Testis (tissue), 2 donors: ENCODE data around the gene PTPRQ.

Experiments used
- CTCF ChIP-seq, 3 experiments: fragments of 450-650 bp in 2 of 3; fragments of 200-600 bp in 1 of 3; sonication (generic) in 1 of 3; IDR thresholded peaks; one replicate each; pipeline ENCODE4 v1.5.1; 2016 to 2019; ENCODE audit warnings: antibody characterized with exemption in 3 of 3, mild to moderate bottlenecking in 2 of 3, moderate library complexity in 1 of 3
- POLR2A ChIP-seq: fragments of 450-650 bp; IDR thresholded peaks from one replicate; pipeline ENCODE4 v1.6.1; 2017; ENCODE audit warnings: antibody characterized with exemption, mild to moderate bottlenecking, moderate library complexity

GRCh38 chr12:80662586-80662985 is 218.6 kb downstream of the PTPRQ start:
- no peak for TF ChIP-seq CTCF (IDR thresholded peaks at IDR 0.05)
- TF ChIP-seq POLR2A: no peak
